Measurements from ENCODE around the gene PTPN14.

Gene PTPN14

GRCh38 chr1:214473862-214474261 is 77.5 kb downstream of the PTPN14 start:
- no peak for DNase-seq

- DNase-seq = no peak
Measured at GRCh38 chr1:214473387-214473786, 78.0 kb downstream of the PTPN14 start.

DNA sequence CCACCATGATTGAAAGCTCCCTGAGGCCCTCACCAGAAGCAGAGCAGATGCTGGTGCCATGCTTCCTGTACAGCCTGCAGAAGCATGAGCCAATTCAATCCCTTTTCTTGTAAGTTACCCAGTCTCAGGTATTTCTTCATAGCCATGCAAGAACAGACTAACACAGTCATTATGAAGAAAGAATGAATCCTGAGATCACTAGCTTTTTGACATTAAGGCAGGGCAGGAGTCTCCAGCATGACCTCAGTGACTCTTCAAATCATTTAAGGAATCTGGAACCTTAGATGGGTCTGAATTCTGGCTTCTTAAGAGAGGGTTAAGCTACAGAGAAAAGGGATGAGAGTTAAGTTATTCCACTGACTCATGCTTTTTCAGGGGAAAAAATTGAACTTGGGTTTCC is 79.0 kb downstream of the PTPN14 start:
- no peak for DNase-seq

- no peak for DNase-seq
Measured at GRCh38 chr1:214471458-214471857, 79.9 kb downstream of the PTPN14 start.

DNA sequence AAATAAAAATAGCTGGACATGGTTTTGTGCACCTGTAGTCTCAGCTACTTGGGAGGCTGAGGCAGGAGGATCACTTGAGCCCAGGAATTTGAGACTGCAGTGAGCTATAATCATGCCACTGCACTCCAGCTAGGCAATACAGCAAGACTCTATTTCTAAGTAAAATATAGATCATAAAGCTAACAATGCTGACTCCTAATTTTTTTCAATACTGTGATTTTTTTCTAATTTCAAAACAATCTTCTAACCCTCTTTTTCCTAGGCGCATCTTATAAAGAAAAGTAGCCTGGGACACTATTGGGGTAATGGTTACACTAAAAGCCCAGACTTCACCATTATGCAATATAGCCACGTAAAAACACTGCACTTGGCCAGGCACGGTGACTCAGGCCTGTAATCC is 81.3 kb downstream of the PTPN14 start:
- no peak for DNase-seq

DNA sequence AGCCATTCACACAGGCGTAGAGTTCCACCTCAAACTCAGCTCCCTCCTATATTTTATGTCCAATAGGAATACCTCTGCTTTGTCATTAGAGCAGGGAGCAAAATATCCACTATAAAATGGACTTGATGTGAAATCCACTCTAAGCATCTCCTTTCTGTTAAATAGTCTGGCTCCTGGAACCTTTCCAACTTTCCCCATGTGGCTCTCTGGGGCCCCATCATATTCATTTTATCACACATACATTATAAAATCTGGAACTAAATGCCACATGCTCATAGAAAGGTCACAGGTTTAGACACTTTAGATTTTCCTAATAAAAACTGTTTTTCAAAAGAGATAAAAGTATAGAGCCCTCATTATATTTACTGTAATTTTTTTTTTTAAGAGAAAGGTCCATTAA is 82.1 kb downstream of the PTPN14 start:
- DNase-seq = no peak

DNA sequence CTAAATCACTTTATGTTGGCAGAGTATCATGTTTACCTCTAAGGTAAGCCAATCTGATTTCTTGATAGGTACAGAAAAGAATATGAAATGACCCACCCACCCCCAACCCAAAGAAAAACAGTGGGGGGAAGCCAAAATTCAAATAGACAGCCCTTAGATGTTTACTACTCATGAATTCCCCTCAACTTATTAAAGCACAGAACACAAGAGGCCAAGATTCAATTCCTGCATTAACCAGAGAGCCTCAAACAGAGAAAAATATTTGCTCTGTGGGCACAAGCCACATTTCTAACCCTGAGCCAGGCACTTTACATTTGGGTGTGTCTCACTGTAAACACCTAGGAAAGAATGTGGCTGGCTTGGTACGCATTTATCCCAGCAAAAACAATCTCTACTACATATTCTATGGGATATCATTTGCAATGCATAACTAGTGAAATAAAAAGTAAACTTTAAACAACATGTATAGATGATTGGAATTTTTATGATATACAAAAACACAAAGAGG is 84.3 kb downstream of the PTPN14 start:
- no peak for DNase-seq

GRCh38 chr1:214466403-214467077 is 84.9 kb downstream of the PTPN14 start:
- DNase-seq = no peak

DNA sequence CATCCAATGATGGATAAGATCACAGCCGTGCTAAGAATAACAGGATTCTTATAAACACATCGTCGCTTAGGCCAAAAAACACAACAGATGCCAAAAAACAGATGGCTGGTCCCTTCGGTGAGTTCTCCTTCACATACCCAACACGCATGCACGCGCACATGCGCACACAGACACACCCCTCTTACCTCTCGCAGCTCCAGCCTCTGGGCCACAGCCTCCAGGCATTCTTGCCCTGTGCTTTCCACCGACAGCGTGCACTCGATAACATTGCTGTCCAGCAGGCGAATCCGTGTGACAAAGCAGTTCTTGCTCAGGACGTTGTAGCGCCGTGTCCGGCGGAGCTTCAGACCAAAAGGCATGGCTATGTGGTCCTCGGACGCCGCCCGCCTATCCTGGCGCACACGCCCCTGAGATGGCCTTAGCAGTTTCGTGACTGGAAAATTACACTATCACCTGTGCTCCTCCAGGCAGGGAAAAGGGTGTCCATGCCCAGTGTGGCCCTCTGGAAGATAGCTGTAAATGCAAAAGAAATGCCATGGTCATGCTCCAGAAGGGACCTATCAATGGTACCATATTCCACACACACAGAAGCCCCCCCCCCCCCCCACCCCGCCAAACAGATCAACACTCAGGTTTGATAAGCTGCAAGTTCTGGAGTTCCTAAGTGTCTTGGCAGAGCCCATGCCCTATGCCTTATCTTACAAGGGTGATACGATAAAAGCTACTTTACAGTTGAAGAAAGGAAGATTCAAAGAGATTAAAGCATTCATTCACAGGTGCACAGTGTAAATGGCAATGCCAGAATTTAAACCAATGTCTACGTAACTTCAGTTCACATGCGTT is 86.7 kb downstream of the PTPN14 start:
- no peak for DNase-seq

DNA sequence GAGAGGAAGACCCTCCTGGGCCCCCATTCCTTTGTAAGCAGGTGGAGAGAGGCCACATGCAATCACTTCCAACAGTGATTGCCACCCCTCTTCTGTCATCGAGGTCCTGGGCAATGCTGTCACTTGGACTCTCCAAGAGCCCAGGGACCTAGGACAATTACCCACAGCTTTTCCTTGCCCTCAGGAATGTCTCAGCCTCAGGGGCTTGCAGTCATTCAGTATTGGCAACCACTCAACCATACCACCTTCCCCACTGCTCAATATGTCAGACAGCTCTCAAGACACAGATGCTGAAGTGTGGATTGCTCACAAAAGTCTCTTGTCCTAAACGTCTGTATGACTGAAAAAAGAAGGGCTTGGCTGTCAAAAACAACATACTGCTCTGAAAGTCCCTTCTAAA is 87.8 kb downstream of the PTPN14 start:
- no peak for DNase-seq

GRCh38 chr1:214462882-214463281 is 88.5 kb downstream of the PTPN14 start:
- DNase-seq = no peak

DNA sequence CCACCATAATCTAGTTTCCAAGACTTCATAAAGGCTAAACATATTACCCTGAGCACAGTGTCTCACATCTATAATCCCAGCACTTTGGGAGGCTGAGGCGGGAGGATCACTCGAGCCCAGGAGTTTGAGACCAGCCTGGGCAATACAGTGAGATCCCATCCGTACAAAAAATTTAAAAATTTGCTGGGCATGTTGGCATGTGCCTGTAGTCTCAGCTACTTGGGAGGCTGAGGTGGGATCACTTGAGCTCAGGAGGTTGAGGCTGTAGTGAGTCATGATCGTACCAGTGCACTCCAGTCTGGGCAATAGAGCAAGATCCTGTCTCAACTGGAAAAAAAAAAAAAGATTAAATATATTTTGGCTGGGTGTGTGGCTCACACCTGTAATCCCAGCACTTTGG is 90.1 kb downstream of the PTPN14 start:
- no peak for DNase-seq

GRCh38 chr1:214460304-214460916 is 91.0 kb downstream of the PTPN14 start:
- no peak for DNase-seq

DNA sequence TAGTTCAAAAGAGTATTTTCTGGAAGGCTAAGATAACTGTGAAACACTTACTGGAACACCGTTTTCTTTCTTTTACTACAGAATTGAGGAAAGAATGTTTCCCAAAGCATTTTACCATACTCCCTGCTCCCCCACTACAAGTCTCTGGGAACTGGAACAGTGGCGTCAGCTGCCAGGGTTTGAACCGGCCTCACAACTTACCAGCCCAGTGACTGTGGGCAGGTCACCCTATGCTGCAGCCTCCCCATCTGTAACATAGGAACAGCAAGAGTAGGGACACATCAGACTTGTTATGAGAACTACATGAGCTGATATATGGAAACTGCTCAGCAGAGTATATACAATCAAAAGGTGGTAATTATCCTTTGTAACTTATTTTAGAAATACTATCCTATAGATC is 91.5 kb downstream of the PTPN14 start:
- no peak for DNase-seq

DNA sequence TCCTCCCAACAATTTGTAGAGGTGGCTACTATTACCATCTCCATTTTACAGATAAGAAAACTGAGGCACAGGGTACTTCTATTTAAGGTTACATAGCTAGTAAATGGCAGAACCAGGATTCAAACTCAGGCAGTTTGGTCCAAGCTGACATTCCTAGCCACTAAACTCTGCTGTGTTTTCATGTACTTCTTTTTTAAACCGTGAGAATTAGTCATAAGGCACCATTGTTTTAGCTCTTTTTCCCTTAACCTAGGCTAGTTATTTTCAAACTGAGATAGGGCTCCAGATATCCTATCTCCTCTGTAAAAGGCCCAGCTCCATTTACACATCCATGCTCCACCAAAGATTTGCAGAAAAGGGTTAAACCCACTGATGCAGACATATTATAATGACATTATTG is 92.9 kb downstream of the PTPN14 start:
- no peak for DNase-seq

DNA sequence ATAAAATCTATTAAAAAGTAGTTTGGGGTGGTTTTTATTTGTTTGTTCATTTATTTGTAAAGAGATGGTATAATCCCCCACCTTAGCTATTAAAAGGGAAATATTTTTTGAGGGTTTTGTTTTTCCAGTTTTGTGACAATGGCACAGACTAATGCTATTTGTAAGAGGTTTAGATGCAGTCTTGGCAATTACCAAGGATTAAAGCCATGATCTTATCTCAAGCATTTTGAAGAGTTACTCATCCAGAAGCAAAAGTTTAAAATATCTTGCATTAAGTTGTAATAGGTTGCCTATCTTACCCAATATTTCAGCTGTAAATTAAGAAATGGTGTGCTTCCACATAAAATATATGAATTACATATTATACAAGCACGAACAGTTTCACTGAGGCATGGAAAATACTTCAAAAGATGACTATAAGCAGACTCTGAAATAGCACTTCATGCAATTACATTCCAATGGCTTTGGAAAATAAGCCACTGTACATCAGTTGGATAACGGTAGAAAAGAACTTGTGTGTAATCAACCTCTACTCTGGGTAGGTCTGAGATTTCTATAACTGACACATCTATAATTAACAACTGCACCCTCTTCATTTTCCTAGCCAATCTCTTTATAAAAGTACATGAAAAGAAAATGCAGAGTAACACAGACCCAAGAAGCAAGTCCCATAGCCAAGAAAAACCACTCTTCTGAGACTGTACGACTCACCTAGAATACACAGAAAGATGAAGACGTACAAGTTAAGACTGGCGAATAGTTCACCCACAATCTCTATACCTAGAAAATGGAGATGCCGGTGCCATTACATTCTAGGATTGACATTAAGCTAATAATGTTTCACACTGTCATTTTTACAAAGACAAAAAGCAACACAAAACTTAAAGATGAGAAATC is 95.2 kb downstream of the PTPN14 start:
- DNase-seq = no peak

- DNase-seq = no peak
Measured at GRCh38 chr1:214455479-214455878, 95.9 kb downstream of the PTPN14 start.

DNA sequence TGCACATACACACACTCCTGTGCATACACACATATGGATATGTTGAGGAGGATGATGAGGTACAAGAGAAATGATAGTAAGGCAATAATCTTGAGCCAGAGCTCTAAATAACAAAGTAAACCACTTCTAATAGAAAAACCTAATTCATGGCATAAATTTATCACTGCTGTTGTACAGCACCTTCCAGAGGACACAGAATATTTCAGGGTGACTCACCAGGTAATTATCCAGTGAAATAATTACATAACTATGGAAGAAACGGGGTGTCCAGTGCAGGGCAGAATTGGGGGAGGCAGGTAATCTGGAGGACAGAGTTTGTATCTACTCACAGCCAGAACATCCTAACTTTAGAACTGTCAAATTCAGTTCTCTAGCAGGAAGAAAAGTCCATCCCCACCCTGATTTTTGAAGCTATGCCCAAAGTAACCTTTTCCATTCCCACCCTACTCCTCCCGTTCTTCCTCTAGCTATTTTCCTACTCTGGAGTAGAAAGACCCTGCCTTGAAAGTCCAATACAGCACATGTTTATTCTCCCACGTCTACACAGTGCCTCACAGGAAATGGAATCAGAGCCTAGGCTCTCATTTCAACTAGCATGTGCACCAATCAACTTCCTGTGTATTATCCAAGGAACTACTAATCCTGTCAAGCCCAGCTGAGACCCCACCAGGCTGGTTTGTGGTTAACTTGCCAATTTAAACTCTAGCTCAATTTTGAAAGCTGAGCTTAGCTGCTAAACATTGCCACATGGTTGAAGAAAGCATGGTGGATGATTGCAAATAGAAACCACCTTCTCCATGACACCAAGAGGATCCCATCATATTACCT is 96.6 kb downstream of the PTPN14 start:
- DNase-seq = no peak

- no peak for DNase-seq
Measured at GRCh38 chr1:214453109-214453722, 98.2 kb downstream of the PTPN14 start.

GRCh38 chr1:214452152-214452784 is 99.1 kb downstream of the PTPN14 start:
- no peak for DNase-seq

DNA sequence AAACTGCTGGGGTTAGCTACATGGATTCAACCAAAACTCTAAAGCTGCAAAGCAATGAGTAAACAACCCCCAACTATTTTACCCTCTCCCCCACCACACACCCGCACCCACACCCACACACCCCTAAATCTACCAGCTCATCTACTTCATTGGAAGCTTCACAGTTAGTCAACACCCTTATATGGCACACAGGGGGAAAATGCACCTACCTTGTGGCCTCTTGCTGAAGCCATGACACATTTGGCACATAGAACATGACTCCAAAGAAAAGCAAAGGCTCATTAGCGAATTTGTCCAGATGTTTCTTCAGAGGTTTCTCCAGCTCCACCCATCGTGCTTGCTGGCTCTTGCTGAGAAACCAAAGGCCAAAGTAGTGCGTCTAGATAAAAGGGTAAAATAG is 99.8 kb downstream of the PTPN14 start:
- DNase-seq = no peak

All from NCI-H2029 treated with DMSO at 0.1 percent for 48 hours (cell line).